Left lung (tissue), 10 donors: ENCODE measurements around the gene MICALL2. TPM values are rescaled to one million over a fixed set of nuclear protein-coding genes. Genes with fewer than 3 reads are reported as not detected.

Experiments used
- ATAC-seq: fragments of 200-7000 bp; cut with Tn5 transposase; one replicate; pipeline ENCODE4 v1.9.1; 2020; ENCODE audit warnings: moderate library complexity
- DNase-seq, 4 donors: peaks; one replicate each; pipeline ENCODE4 v3.0.0-alpha.2; 2013 to 2020
- H3K27ac ChIP-seq, 2 donors: fragments of 200-600 bp; sonication (generic) in 1 of 2; one replicate each; pipeline versions ENCODE4 v1.5.0 to v1.8.0; 2020 to 2021
- H3K27me3 ChIP-seq, 2 donors: fragments of 200-600 bp; sonication (generic) in 1 of 2; one replicate each; pipeline versions ENCODE4 v1.5.0 to v1.8.0; 2020 to 2021
- H3K36me3 ChIP-seq, 2 donors: fragments of 200-600 bp; sonication (generic) in 1 of 2; one replicate each; pipeline versions ENCODE4 v1.5.0 to v1.8.0; 2020 to 2021
- H3K4me1 ChIP-seq, 2 donors: fragments of 200-600 bp; one replicate each; pipeline ENCODE4 v1.8.0; 2021
- H3K4me3 ChIP-seq, 2 donors: fragments of 200-600 bp; sonication (generic) in 1 of 2; one replicate each; pipeline versions ENCODE4 v1.5.0 to v1.8.0; 2020 to 2021; ENCODE audit warnings: mild to moderate bottlenecking in 1 of 2
- H3K9me3 ChIP-seq, 2 donors: fragments of 200-600 bp; sonication (generic) in 1 of 2; one replicate each; pipeline versions ENCODE4 v1.5.0 to v1.8.0; 2020 to 2021
- CTCF ChIP-seq, 2 donors: fragments of 200-600 bp; sonication (generic) in 1 of 2; IDR thresholded peaks; one replicate each; pipeline versions ENCODE4 v1.5.0 to v1.8.0; 2021; ENCODE audit warnings: antibody characterized with exemption in 2 of 2
- intact Hi-C, 2 donors: fragments of 100-400 bp; cut with DNase I; formaldehyde crosslinking; loops; one replicate each; pipeline versions ENCODE4 v1.11.2 to v1.14.2; 2022
- polyA plus RNA-seq, 6 donors: library from polyadenylated mRNA; unstranded; fragments of 120-200 nt; gene quantifications; one replicate each; pipeline ENCODE4 v1.2.1, GENCODE V29; 2013; ENCODE audit not compliant: insufficient read length in 6 of 6
- total RNA-seq, 2 donors: library from RNA; stranded (reverse); fragmentation: NEBNext Ultra II Directional; extraction: Animal tissue kit (Norgen Biotek cat#: 25700); gene quantifications; one replicate each; pipeline ENCODE4 v1.2.1, GENCODE V29; 2021
- donor health status: DM: no; HTN: yes; CAD: no.
- donor health status: DM: no; HTN: no; CAD: no.

Gene MICALL2
- total and polyA plus RNA-seq, 8 donors, result 7.9 to 40.1 (median 14.8) TPM

GRCh38 chr7:1439373-1440363 lies 19.6 kb downstream of the MICALL2 start:
- no peaks in the 10 kb centered on the region for H3K27me3 ChIP-seq
- no peak for ATAC-seq
- peaks cover 0 to 67% of the 10 kb centered on the region in 2 donors for H3K36me3 ChIP-seq
- no peaks in the 10 kb centered on the region for H3K4me1 ChIP-seq
- no peak overlapping the region for H3K27ac ChIP-seq
- no peaks in the 10 kb centered on the region for H3K9me3 ChIP-seq
- intact Hi-C loops, result no loop called here
- no peak for DNase-seq
- TF ChIP-seq CTCF (IDR thresholded peaks at IDR 0.05), result no peak
- no peak overlapping the region for H3K4me3 ChIP-seq

GRCh38 chr7:1438821-1439220 lies 20.4 kb downstream of the MICALL2 start:
- no peak for ATAC-seq
- Histone ChIP-seq H3K36me3 (peaks cover 0 to 61% of the 10 kb centered on the region in 2 donors), H3K4me3 (no peak overlapping the region), H3K27ac (no peak overlapping the region), H3K4me1 (no peaks in the 10 kb centered on the region), H3K27me3 (no peaks in the 10 kb centered on the region), H3K9me3 (no peaks in the 10 kb centered on the region)
- no peak for TF ChIP-seq CTCF (IDR thresholded peaks at IDR 0.05)
- no peak for DNase-seq
- intact Hi-C loops, result no loop called here

DNA sequence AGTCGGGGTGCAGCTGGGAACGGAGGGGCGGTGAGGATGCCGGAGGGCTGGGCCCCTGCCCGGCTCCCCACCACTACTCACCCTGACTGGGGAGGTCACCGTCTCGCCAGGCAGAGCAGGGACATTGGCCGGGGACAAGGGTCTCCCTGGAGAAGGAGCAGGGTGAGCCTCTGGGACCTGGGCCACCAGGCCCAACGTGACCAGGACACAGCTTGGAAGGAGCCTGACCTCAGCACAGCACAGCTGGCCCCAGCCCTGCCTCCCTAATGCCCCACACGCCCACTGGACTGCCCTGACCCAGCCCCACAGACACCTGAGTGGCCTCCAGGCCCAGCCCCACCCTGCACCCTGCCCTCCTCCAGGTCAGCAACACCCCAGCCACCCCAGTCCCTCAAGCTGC lies 21.1 kb downstream of the MICALL2 start:
- H3K9me3 ChIP-seq, result no peaks in the 10 kb centered on the region
- H3K36me3 ChIP-seq, result peaks cover 0 to 55% of the 10 kb centered on the region in 2 donors
- no peaks in the 10 kb centered on the region for H3K27me3 ChIP-seq
- DNase-seq, result no peak
- no peak for TF ChIP-seq CTCF (IDR thresholded peaks at IDR 0.05)
- no peaks in the 10 kb centered on the region for H3K4me1 ChIP-seq
- intact Hi-C loops, result no loop called here
- H3K4me3 ChIP-seq, result no peak overlapping the region
- H3K27ac ChIP-seq, result no peak overlapping the region
- no peak for ATAC-seq

- no peaks in the 10 kb centered on the region for H3K9me3 ChIP-seq
- H3K4me1 ChIP-seq, result peaks cover 0 to 7% of the 10 kb centered on the region in 2 donors
- no peak for DNase-seq
- no peak overlapping the region for H3K27ac ChIP-seq
- intact Hi-C loops, result no loop called here
- H3K4me3 ChIP-seq, result no peak overlapping the region
- peaks cover 0 to 8% of the 10 kb centered on the region in 2 donors for H3K27me3 ChIP-seq
- TF ChIP-seq CTCF (IDR thresholded peaks at IDR 0.05), result no peak
- no peak for ATAC-seq
- peaks cover 0 to 53% of the 10 kb centered on the region in 2 donors for H3K36me3 ChIP-seq
Observed at GRCh38 chr7:1437155-1437880, 22.0 kb downstream of the MICALL2 start.

GRCh38 chr7:1436608-1437007 lies 22.7 kb downstream of the MICALL2 start:
- H3K4me3 ChIP-seq, result no peak overlapping the region
- DNase-seq, result no peak
- intact Hi-C loops, result no loop called here
- H3K4me1 ChIP-seq, result peaks cover 0 to 8% of the 10 kb centered on the region in 2 donors
- ATAC-seq, result no peak
- H3K36me3 ChIP-seq, result peaks cover 0 to 46% of the 10 kb centered on the region in 2 donors
- no peak for TF ChIP-seq CTCF (IDR thresholded peaks at IDR 0.05)
- no peaks in the 10 kb centered on the region for H3K9me3 ChIP-seq
- H3K27ac ChIP-seq, result no peak overlapping the region
- peaks cover 0 to 15% of the 10 kb centered on the region in 2 donors for H3K27me3 ChIP-seq
